B cell (primary cell): ENCODE results near the gene ACAP2.

ENCODE experiments used
- EZH2 ChIP-seq: IDR thresholded peaks from 2 replicates; pipeline ENCODE4 v1.6.1; 2012; ENCODE audit warnings: borderline replicate concordance, low read depth, mild to moderate bottlenecking, moderate library complexity, low read length; ENCODE audit not compliant: insufficient read depth, poor library complexity, severe bottlenecking
- TF ChIP-seq, protein P1 (sequence below): fragments of 200-600 bp; IDR thresholded peaks from one replicate; pipeline ENCODE4 v1.8.0; 2022; ENCODE audit warnings: antibody characterized with exemption, mild to moderate bottlenecking

- TF ChIP-seq, protein P1, sequence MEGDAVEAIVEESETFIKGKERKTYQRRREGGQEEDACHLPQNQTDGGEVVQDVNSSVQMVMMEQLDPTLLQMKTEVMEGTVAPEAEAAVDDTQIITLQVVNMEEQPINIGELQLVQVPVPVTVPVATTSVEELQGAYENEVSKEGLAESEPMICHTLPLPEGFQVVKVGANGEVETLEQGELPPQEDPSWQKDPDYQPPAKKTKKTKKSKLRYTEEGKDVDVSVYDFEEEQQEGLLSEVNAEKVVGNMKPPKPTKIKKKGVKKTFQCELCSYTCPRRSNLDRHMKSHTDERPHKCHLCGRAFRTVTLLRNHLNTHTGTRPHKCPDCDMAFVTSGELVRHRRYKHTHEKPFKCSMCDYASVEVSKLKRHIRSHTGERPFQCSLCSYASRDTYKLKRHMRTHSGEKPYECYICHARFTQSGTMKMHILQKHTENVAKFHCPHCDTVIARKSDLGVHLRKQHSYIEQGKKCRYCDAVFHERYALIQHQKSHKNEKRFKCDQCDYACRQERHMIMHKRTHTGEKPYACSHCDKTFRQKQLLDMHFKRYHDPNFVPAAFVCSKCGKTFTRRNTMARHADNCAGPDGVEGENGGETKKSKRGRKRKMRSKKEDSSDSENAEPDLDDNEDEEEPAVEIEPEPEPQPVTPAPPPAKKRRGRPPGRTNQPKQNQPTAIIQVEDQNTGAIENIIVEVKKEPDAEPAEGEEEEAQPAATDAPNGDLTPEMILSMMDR = no peak
- no peak for TF ChIP-seq EZH2
Measured at GRCh38 chr3:195291121-195291520, 151.7 kb downstream of the ACAP2 start.
